IPS-20b (cell line): ENCODE measurements around the gene ALDH16A1.
"Not testable (repeated sequence)": the region's sequence is repeated elsewhere in the genome, so short reads cannot be mapped to it uniquely, and the experiment has no call there.

Experiments
- H3K27ac ChIP-seq: one replicate; pipeline ENCODE4 v1.5.1; 2013; ENCODE audit warnings: low read length
- H3K27me3 ChIP-seq: 2 replicates; pipeline ENCODE4 v1.6.1; 2013; ENCODE audit warnings: mild to moderate bottlenecking, low read length, inconsistent platforms; ENCODE audit not compliant: insufficient read depth
- H3K36me3 ChIP-seq: 2 replicates; pipeline ENCODE4 v1.6.1; 2013; ENCODE audit warnings: low read depth, mild to moderate bottlenecking, inconsistent platforms, low read length, moderate library complexity; ENCODE audit not compliant: insufficient read depth
- H3K4me1 ChIP-seq: 2 replicates; pipeline ENCODE4 v1.6.1; 2013; ENCODE audit warnings: mild to moderate bottlenecking, control low read depth, inconsistent platforms, low read length, moderate library complexity; ENCODE audit not compliant: insufficient read depth
- H3K4me3 ChIP-seq: 2 replicates; pipeline ENCODE4 v1.5.1; 2013; ENCODE audit warnings: mild to moderate bottlenecking, low read length, inconsistent platforms
- H3K9ac ChIP-seq: 2 replicates; pipeline ENCODE4 v1.6.1; 2013; ENCODE audit warnings: low read depth, mild to moderate bottlenecking, inconsistent platforms, low read length, moderate library complexity
- H3K9me3 ChIP-seq: 2 replicates; pipeline ENCODE4 v1.6.1; 2013; ENCODE audit warnings: mild to moderate bottlenecking, low read depth, low read length, inconsistent platforms; ENCODE audit not compliant: insufficient read depth

Gene ALDH16A1

GRCh38 chr19:49442771-49443365 lies 10.2 kb upstream of the ALDH16A1 start:
- Histone ChIP-seq H3K27ac (no peak overlapping the region), H3K9ac (peak overlapping the region; percentile 72; the same call in 1 of the 2 replicates), H3K4me3 (peak overlapping the region; percentile 84), H3K4me1 (peaks cover 13% of the 10 kb centered on the region; the same call in 1 of the 2 replicates), H3K36me3 (peaks cover 14% of the 10 kb centered on the region), H3K9me3 (no peaks in the 10 kb centered on the region), H3K27me3 (peaks cover 45% of the 10 kb centered on the region)

- Histone ChIP-seq H3K27me3 (peaks cover 38% of the 10 kb centered on the region), H3K9me3 (no peaks in the 10 kb centered on the region), H3K27ac (no peak overlapping the region), H3K36me3 (peaks cover 21% of the 10 kb centered on the region), H3K9ac (peak overlapping the region; percentile 72; the same call in 1 of the 2 replicates), H3K4me1 (peaks cover 13% of the 10 kb centered on the region; the same call in 1 of the 2 replicates), H3K4me3 (peak overlapping the region; percentile 84)
Measured at GRCh38 chr19:49443366-49444099, 9.5 kb upstream of the ALDH16A1 start.

GRCh38 chr19:49444100-49444700 lies 8.8 kb upstream of the ALDH16A1 start:
- peaks cover 27% of the 10 kb centered on the region for H3K36me3 ChIP-seq
- H3K4me3 ChIP-seq, H3K27ac ChIP-seq, H3K9ac ChIP-seq, H3K9me3 ChIP-seq: not testable (repeated sequence)
- H3K4me1 ChIP-seq, result peaks cover 13% of the 10 kb centered on the region; the same call in 1 of the 2 replicates
- peaks cover 32% of the 10 kb centered on the region for H3K27me3 ChIP-seq

- Histone ChIP-seq H3K36me3 (peaks cover 40% of the 10 kb centered on the region), H3K4me1 (peaks cover 9% of the 10 kb centered on the region; the same call in 1 of the 2 replicates), H3K27ac (no peak overlapping the region)
Measured at GRCh38 chr19:49445997-49446396, 7.0 kb upstream of the ALDH16A1 start.

GRCh38 chr19:49447485-49448431 lies 5.3 kb upstream of the ALDH16A1 start:
- Histone ChIP-seq H3K27ac (no peak overlapping the region), H3K9ac (no peak overlapping the region), H3K36me3 (peaks cover 40% of the 10 kb centered on the region), H3K27me3 (no peaks in the 10 kb centered on the region), H3K4me3 (no peak overlapping the region), H3K9me3 (no peaks in the 10 kb centered on the region), H3K4me1 (no peaks in the 10 kb centered on the region)

More at GRCh38 chr19:49445997-49446396, 7.0 kb upstream of the ALDH16A1 start:
- peaks cover 14% of the 10 kb centered on the region for H3K27me3 ChIP-seq
- H3K4me3 ChIP-seq, result no peak overlapping the region
- H3K9ac ChIP-seq, result no peak overlapping the region
- H3K9me3 ChIP-seq, result no peaks in the 10 kb centered on the region

GRCh38 chr19:49448432-49448786 lies 4.6 kb upstream of the ALDH16A1 start:
- no peaks in the 10 kb centered on the region for H3K9me3 ChIP-seq

GRCh38 chr19:49450405-49450804 lies 2.6 kb upstream of the ALDH16A1 start:
- Histone ChIP-seq H3K4me1 (no peaks in the 10 kb centered on the region), H3K9me3 (no peaks in the 10 kb centered on the region), H3K27me3 (no peaks in the 10 kb centered on the region), H3K27ac (no peak overlapping the region), H3K4me3 (peak overlapping the region; percentile 80), H3K36me3 (peaks cover 40% of the 10 kb centered on the region), H3K9ac (peak overlapping the region; percentile 95; the same call in 1 of the 2 replicates)

More at GRCh38 chr19:49448432-49448786, 4.6 kb upstream of the ALDH16A1 start:
- Histone ChIP-seq H3K27ac (no peak overlapping the region), H3K4me1 (no peaks in the 10 kb centered on the region), H3K4me3 (no peak overlapping the region), H3K36me3 (peaks cover 40% of the 10 kb centered on the region), H3K9ac (no peak overlapping the region), H3K27me3 (no peaks in the 10 kb centered on the region)

GRCh38 chr19:49451430-49452181 lies 1.4 kb upstream of the ALDH16A1 start, which contains the start of gene PIH1D1:
PIH1D1 (minus strand) TSS chr19:49451814; CDS start chr19:49451574, 240 bp downstream.
- peaks cover 45% of the 10 kb centered on the region for H3K36me3 ChIP-seq
- no peaks in the 10 kb centered on the region for H3K27me3 ChIP-seq
- H3K27ac ChIP-seq, result peak within 1 kb of the TSS; percentile 100
- H3K4me3 ChIP-seq, result peak within 1 kb of the TSS; percentile 99
- H3K9me3 ChIP-seq, result no peaks in the 10 kb centered on the region
- peak within 1 kb of the TSS; percentile 100 for H3K9ac ChIP-seq
- no peaks in the 10 kb centered on the region for H3K4me1 ChIP-seq

GRCh38 chr19:49453757-49454240 lies 774 bp downstream of the ALDH16A1 start:
- Histone ChIP-seq H3K9ac (peak overlapping the region; percentile 100), H3K27ac (peak overlapping the region; percentile 100), H3K9me3 (no peaks in the 10 kb centered on the region)

GRCh38 chr19:49455773-49456172 lies 2.7 kb downstream of the ALDH16A1 start:
- no peak overlapping the region for H3K27ac ChIP-seq
- no peaks in the 10 kb centered on the region for H3K4me1 ChIP-seq
- no peak overlapping the region for H3K4me3 ChIP-seq
- no peak overlapping the region for H3K9ac ChIP-seq
- no peaks in the 10 kb centered on the region for H3K9me3 ChIP-seq
- peaks cover 22% of the 10 kb centered on the region for H3K36me3 ChIP-seq
- no peaks in the 10 kb centered on the region for H3K27me3 ChIP-seq

More at GRCh38 chr19:49453757-49454240, 774 bp downstream of the ALDH16A1 start:
- no peaks in the 10 kb centered on the region for H3K4me1 ChIP-seq
- H3K36me3 ChIP-seq, result peaks cover 26% of the 10 kb centered on the region
- H3K27me3 ChIP-seq, result no peaks in the 10 kb centered on the region
- peak overlapping the region; percentile 99 for H3K4me3 ChIP-seq
